Tibial nerve (tissue), 4 donors: Measurements from ENCODE around the gene ARMH3. TPM values are rescaled to one million over a fixed set of nuclear protein-coding genes. Genes with fewer than 3 reads are reported as not detected.

Experiments used
- DNase-seq, 2 donors: peaks; one replicate each; pipeline ENCODE4 v3.0.0-alpha.2; 2019; ENCODE audit warnings: low spot score in 2 of 2
- H3K27ac ChIP-seq, 4 donors: fragments of 200-600 bp; sonication (generic) in 3 of 4; one replicate each; pipeline ENCODE4 v1.5.1; 2017 to 2019; ENCODE audit warnings: mild to moderate bottlenecking in 1 of 4
- H3K27me3 ChIP-seq, 2 donors: fragments of 200-600 bp; sonication (generic) in 1 of 2; one replicate each; pipeline versions ENCODE4 v1.5.1 to v1.6.0; 2017 to 2019
- H3K36me3 ChIP-seq, 3 donors: fragments of 200-600 bp; sonication (generic); one replicate each; pipeline ENCODE4 v1.5.1; 2018 to 2019
- H3K4me1 ChIP-seq, 4 donors: fragments of 200-600 bp; sonication (generic) in 3 of 4; one replicate each; pipeline ENCODE4 v1.5.1; 2017 to 2019
- H3K4me3 ChIP-seq, 4 donors: fragments of 200-600 bp; sonication (generic) in 3 of 4; one replicate each; pipeline ENCODE4 v1.5.1; 2017 to 2019; ENCODE audit warnings: mild to moderate bottlenecking in 1 of 4, moderate library complexity in 1 of 4
- H3K9me3 ChIP-seq, 4 donors: fragments of 200-600 bp; sonication (generic) in 3 of 4; one replicate each; pipeline ENCODE4 v1.5.1; 2017 to 2019
- EP300 ChIP-seq, 2 donors: sonication (generic); formaldehyde crosslinking; IDR thresholded peaks; one replicate each; pipeline ENCODE4 v1.6.1; 2017; ENCODE audit warnings: antibody characterized with exemption in 2 of 2, mild to moderate bottlenecking in 1 of 2
- POLR2A ChIP-seq, 2 donors: fragments of 450-650 bp; IDR thresholded peaks; one replicate each; pipeline ENCODE4 v1.6.1; 2017; ENCODE audit warnings: antibody characterized with exemption in 2 of 2, mild to moderate bottlenecking in 2 of 2, moderate library complexity in 2 of 2
- WGBS, 2 donors: methylation state at CpG; one replicate each; pipeline ENCODE4 v1.1.5; 2018; 5-methylcytosine and 5-hydroxymethylcytosine counted together
- total RNA-seq, 4 donors: library from RNA; depleted of rRNA; stranded (reverse); fragments of >200 nt; gene quantifications; one replicate each; pipeline ENCODE4 v1.1.0, GENCODE V29; 2016
- TF ChIP-seq, protein P1 (sequence below), 5 experiments: fragments of 200-600 bp in 3 of 5; fragments of 450-650 bp in 2 of 5; sonication (generic) in 3 of 5; IDR thresholded peaks; one replicate each; pipeline ENCODE4 v1.5.1; 2016 to 2019; ENCODE audit warnings: antibody characterized with exemption in 5 of 5, mild to moderate bottlenecking in 3 of 5, moderate library complexity in 2 of 5

The ARMH3 gene
- total RNA-seq, 4 donors from 2014 or later: 16.9 to 19.5 (median 18.5) TPM

DNA sequence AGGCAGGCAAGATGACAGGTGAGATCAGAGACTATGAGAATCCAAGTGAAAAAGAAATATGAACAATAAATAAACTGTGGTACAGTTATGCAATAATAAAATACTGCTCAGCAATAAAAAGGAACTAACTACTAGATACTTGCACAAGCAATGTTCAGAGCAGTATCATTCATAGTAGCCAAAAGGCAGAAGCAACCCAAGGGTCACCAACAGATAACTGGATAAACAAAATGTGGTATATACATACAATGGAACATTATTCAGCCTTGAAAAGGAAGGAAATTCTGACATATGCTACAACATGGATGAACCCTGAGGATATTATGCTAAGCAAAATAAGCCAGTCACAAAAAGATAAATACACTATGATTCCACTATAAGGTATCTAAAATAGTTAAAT lies 135.4 kb downstream of the ARMH3 start:
- Histone ChIP-seq H3K4me3 (no peak overlapping the region), H3K9me3 (no peaks in the 10 kb centered on the region), H3K27ac (no peak overlapping the region), H3K27me3 (no peaks in the 10 kb centered on the region), H3K36me3 (no peaks in the 10 kb centered on the region), H3K4me1 (peaks cover 0 to 7% (median 0%) of the 10 kb centered on the region in 4 donors)
- TF ChIP-seq POLR2A (IDR thresholded peaks at IDR 0.05) (no peak), EP300 (IDR thresholded peaks at IDR 0.05) (no peak)
- TF ChIP-seq, protein P1, sequence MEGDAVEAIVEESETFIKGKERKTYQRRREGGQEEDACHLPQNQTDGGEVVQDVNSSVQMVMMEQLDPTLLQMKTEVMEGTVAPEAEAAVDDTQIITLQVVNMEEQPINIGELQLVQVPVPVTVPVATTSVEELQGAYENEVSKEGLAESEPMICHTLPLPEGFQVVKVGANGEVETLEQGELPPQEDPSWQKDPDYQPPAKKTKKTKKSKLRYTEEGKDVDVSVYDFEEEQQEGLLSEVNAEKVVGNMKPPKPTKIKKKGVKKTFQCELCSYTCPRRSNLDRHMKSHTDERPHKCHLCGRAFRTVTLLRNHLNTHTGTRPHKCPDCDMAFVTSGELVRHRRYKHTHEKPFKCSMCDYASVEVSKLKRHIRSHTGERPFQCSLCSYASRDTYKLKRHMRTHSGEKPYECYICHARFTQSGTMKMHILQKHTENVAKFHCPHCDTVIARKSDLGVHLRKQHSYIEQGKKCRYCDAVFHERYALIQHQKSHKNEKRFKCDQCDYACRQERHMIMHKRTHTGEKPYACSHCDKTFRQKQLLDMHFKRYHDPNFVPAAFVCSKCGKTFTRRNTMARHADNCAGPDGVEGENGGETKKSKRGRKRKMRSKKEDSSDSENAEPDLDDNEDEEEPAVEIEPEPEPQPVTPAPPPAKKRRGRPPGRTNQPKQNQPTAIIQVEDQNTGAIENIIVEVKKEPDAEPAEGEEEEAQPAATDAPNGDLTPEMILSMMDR (IDR thresholded peaks at IDR 0.05): no peak
- no peak for DNase-seq

DNA sequence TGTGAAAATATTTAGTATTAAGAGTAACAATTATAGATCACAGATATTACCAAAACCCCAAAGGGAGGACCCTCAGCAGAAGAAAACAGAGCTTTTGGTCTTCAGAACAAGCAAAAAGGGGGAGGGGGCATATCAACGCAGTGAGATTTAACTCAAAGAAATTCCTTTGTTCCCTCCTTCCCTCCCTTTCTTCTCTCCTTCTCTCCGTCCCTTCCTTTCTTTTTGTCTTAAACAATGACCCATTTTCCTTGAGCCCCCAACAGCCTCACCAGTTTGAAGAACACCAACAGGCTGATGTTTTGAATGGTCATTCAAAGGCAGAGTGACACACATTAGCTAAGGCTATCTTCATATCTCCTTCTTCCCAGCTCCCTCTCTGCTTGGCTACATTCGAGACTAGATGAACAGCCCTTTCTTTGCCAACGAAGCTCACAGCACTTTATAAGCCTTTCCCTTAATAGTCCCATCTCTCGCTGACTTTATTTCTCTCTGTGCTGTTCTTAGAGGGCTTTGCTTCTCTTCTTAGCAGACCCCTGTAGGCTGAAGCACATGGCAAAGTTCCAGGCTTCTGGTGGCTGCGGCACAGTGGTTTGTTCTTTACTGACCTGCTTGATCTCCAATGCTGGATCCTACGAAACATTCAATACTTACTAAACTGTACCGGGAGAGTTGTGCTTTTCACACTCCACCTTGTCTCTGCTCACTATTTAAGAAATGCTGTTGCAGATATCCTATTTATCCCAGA lies 136.8 kb downstream of the ARMH3 start:
- WGBS, 2 donors: 50 to 59% methylated on average over 8 of the region's 8 CpGs

DNA sequence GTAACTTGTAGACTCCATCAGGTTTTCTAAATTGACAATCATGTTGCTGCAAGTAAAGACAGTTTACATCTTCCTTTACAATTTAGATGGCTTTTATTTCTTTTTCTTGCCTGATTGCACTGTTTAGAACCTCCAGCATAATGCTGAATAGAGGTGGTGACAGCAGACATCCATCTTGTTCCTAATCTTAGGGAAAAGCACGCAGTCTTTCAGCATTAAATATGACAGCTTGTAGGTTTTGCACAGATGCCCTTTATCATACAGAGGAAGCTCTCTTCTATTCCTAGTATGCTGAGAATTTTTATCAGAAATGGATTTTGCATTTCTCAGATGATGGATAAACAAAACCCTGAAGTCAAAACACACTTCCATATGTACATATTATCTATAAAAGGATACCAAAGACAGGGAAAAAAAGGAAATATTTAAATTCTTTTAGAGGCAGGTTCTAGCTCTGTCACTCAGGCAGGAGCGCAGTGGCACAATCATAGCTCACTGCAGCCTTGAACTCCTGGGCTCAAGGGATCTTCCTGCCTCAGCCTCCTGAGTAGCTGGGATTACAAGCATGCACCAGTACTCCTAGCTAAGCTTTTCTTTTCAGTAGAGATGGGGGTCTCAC lies 143.3 kb downstream of the ARMH3 start:
- DNase-seq: no peak
- H3K4me3 ChIP-seq: no peak overlapping the region
- no peak overlapping the region for H3K27ac ChIP-seq
- H3K9me3 ChIP-seq: no peaks in the 10 kb centered on the region
- peaks cover 0 to 27% (median 0%) of the 10 kb centered on the region in 3 donors for H3K36me3 ChIP-seq
- TF ChIP-seq, protein P1 (IDR thresholded peaks at IDR 0.05): no peak
- TF ChIP-seq EP300 (IDR thresholded peaks at IDR 0.05) (no peak), POLR2A (IDR thresholded peaks at IDR 0.05) (no peak)
- H3K4me1 ChIP-seq: no peaks in the 10 kb centered on the region
- no peaks in the 10 kb centered on the region for H3K27me3 ChIP-seq
- WGBS, 2 donors: 80 to 89% methylated on average over 2 of the region's 2 CpGs

More for the DNA sequence above, 136.8 kb downstream of the ARMH3 start:
- no peak for DNase-seq
- no peaks in the 10 kb centered on the region for H3K27me3 ChIP-seq
- peaks cover 0 to 7% (median 0%) of the 10 kb centered on the region in 4 donors for H3K4me1 ChIP-seq
- no peak overlapping the region for H3K4me3 ChIP-seq
- peaks cover 0 to 4% (median 0%) of the 10 kb centered on the region in 3 donors for H3K36me3 ChIP-seq
- TF ChIP-seq EP300 (IDR thresholded peaks at IDR 0.05): no peak
- TF ChIP-seq POLR2A (IDR thresholded peaks at IDR 0.05): no peak
- TF ChIP-seq, protein P1 (IDR thresholded peaks at IDR 0.05): no peak
- no peaks in the 10 kb centered on the region for H3K9me3 ChIP-seq
- H3K27ac ChIP-seq: no peak overlapping the region

DNA sequence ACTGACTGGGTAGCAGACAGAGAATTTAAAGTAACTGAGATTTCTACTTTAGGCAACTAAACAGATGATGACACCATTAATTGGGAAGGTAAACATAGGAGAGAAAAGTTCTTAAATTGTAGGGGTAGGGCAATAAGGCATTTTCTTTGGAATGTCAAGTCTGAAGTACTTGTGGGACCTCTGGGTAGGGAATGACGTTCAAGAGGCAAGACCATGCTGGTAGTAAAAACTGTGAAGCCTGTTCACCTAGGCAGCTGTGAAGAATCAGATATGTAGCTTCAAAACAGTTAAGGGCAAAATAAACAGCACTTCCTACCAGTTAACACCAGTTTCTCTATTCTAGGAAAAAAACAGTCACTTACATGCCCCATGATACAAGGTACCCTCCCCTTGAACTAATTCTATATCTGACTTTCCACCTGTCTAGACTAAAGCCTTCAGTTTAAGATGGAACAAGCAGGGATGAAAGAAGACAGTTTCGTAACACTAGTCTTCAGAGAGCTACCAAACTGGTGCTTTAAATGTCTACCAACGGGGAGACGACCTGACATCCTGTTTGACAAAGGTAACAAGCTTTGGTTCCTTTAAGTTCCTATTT lies 149.3 kb downstream of the ARMH3 start:
- no peak for TF ChIP-seq POLR2A (IDR thresholded peaks at IDR 0.05)
- no peak for TF ChIP-seq EP300 (IDR thresholded peaks at IDR 0.05)
- TF ChIP-seq, protein P1 (IDR thresholded peaks at IDR 0.05): no peak
- 90 to 94% methylated on average over 4 of the region's 4 CpGs for WGBS, 2 donors
- H3K4me1 ChIP-seq: no peaks in the 10 kb centered on the region
- DNase-seq: no peak
- H3K27me3 ChIP-seq: no peaks in the 10 kb centered on the region
- H3K4me3 ChIP-seq: no peak overlapping the region
- no peak overlapping the region for H3K27ac ChIP-seq
- H3K9me3 ChIP-seq: no peaks in the 10 kb centered on the region
- peaks cover 0 to 21% (median 0%) of the 10 kb centered on the region in 3 donors for H3K36me3 ChIP-seq

DNA sequence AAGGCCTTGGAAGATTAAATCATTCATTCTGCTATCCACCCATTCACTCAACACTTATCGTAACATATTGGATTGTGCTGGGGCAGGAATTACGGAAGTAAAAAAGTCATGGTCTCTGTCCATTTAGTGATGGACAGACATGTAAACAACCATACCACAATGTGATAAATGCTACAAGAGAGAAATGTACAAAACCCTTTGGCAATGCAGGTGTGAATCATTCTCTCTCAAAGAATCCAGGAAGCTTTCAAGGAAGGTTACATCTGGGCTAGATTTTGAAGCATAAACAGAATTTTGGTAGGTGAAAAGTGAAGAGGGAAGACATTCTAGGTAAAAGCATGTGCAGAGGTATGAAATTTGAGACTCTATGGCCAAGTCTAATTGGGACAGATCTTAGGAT lies 150.7 kb downstream of the ARMH3 start:
- TF ChIP-seq, protein P1 (IDR thresholded peaks at IDR 0.05): no peak
- TF ChIP-seq POLR2A (IDR thresholded peaks at IDR 0.05): no peak
- TF ChIP-seq EP300 (IDR thresholded peaks at IDR 0.05): no peak
- WGBS, 2 donors: 97 to 100% methylated on average over 2 of the region's 2 CpGs
- H3K27me3 ChIP-seq: no peaks in the 10 kb centered on the region
- no peak overlapping the region for H3K4me3 ChIP-seq
- H3K36me3 ChIP-seq: peaks cover 0 to 12% (median 0%) of the 10 kb centered on the region in 3 donors
- H3K4me1 ChIP-seq: no peaks in the 10 kb centered on the region
- H3K9me3 ChIP-seq: no peaks in the 10 kb centered on the region
- no peak overlapping the region for H3K27ac ChIP-seq
- DNase-seq: no peak
